NCI-H1417 (cell line): ENCODE results near the gene CELSR1.

Experiments used
- DNase-seq, 3 experiments: peaks; one replicate each; lab custom pipeline; 2025; lab: John Stamatoyannopoulos, UW

CELSR1 gene

GRCh38 chr22:46378426-46379065 lies 158.9 kb downstream of the CELSR1 start:
- no peak for DNase-seq

GRCh38 chr22:46377525-46378425 lies 159.6 kb downstream of the CELSR1 start:
- no peak for DNase-seq

- DNase-seq = no peak
Observed at GRCh38 chr22:46376908-46377524, 160.4 kb downstream of the CELSR1 start.

DNA sequence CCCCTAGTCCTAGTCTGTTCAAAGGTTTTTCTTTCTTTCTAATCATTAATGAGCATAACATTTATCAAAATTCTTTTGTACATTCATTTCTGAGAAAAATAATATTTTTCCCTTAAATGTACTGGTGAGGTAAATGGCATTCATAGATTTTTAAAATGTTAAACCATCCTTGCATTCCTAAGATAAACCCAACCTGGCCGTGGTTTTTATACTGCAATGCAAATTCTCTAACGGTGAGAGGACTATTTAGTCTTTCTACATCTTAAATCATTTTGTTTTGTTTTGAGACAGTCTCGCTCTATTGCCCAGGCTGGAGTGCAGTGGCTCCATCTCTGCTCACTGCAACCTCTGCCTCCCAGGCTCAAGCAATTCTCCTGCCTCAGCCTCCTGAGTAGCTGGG lies 161.3 kb downstream of the CELSR1 start:
- no peak for DNase-seq

DNA sequence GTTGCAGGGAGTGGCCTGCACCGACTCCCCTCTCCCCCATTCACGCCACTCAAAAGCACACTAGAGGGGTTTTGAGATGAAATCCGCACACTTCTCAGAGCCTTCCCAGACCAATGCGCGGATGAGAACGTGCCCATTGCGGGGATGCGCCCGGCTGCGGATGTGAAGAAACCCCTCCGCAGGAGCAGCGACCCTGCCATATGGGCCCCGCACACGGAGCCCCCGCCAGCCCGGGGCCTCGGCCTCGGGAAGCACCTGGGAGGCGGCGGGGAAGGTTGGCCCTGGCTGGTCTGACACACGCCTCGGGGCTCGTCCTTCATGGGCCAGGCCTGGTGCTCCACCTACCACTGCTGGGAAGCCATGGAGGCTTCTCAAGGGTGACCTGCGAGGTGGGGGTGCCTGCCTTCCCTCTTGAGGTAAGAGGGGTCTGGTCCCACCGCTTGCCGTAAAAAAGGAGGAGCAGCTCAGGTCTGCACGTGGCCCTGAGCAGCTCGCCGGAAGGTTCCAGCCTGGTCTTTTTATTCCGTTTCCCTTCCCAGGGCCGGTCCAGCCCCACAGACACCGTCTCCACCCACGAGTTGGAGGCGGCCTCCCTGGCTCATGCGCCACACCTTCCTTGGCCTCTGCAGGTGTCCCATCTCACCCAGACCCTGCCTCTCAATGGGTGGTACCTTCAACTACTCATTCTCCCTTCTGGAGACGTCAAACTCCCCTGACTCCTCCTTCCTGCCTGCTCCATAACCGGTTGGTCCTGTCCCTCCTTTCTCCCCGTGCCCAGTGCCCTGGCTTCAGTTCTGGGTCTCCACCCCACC lies 162.6 kb downstream of the CELSR1 start:
- no peak for DNase-seq

DNA sequence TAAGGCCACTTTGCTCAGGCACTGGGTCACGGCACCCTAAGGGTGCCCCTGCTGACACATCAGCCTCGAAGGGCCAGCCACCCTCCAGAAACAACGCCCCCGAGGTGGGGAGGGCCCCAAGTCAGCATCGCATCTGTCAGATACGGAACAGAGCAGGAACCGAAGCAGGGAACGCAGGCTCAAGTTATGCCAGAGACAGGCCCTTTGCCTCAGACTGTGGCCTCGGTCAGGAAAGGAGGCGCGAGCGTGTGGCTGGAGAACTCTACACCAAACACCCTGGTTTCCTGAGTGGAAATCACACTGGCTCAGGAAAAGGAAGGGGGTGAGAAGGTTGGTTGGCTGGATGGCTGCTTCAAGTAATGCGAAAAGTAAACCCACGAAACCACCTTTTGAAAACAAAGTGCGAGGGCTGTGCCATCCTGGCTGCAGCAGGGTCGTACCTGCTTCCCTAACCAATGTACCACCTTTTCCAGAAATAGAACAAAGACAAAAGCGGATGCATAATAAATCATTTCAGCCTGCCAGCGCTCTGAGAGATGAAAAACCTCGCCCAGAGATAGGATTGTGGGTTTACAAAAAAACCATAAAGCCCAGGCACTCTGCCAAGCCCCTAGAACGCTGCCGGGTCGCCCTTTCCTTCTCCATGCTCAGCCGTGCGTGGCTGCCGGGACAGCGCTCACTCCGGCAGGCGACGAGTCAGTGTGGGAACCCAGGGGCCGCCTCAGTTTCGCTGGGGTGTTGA lies 163.3 kb downstream of the CELSR1 start:
- no peak for DNase-seq

DNA sequence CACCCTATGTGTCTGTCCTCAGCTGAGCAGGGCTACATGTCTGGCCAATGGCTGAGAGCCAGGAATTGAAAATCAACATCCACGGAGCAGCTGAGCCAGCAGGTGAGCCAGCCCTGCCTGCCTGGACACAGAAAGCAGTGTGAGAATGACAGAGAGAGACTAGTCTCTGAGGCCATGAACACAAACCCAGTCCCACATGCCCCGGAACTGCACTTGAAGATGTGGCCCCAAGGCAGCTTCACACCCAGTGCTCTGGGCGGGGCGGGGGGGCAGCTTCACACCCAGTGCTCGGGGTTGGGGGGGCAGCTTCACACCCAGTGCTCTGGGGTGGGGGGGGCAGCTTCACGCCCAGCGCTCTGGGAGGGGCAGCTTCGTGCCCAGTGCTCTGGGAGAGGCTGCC lies 164.3 kb downstream of the CELSR1 start:
- peak in 1 of 3 experiments; percentile 1 for DNase-seq

DNA sequence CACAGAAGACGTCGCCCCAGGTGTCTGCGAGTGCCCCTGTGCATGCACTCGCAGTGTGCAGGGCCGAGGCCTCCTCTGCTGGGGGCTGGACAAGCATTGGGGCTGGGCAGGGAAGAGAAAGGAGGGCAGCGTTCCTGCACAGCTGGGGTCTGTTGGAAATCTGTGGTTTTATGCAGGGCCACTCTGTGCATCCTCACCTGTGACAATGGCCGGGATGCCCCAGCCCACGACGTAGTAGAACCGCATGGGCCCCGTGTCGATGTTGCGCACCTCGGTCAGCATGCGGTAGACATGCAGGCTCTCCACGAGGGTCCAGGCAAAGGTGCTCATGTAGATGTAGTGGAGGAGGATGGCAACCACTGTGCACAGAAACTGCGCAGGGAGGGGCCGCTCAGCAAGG lies 164.7 kb downstream of the CELSR1 start:
- DNase-seq = no peak

GRCh38 chr22:46371623-46372226 lies 165.7 kb downstream of the CELSR1 start:
- DNase-seq = no peak

DNA sequence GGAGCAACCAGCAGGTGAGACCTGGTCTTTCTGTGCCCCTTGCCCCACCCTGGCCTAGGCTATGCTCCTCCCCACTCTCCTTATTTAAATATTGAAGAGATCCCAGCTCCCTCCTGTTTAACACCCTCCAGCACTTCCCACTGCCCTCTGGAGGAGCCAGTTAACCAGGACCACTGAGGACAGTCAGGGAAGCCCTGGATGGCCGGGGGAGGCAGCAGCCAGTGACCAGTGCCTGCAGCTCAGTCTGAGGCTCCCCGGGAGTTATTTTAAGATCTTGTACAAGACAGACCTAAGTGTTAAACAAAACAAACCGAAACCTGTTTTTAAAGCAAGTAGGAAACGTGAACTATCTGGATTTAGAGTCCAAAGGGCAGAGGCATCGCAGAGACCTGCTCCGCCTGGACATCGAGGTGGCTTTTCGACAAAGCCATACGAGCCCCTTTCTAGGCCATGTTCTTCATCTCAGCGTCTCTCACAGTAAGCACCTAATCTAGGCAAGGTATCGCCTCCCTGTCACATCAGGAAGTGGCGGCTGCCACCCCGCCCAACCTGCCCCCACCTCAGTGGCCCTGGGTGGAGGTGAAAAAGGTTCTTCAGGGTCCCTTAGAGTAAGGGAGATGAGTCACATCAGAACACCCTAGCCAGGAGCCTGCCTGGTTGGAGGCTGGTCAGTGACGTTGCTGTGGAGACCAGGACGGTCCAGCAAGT lies 166.7 kb downstream of the CELSR1 start:
- DNase-seq = no peak

DNA sequence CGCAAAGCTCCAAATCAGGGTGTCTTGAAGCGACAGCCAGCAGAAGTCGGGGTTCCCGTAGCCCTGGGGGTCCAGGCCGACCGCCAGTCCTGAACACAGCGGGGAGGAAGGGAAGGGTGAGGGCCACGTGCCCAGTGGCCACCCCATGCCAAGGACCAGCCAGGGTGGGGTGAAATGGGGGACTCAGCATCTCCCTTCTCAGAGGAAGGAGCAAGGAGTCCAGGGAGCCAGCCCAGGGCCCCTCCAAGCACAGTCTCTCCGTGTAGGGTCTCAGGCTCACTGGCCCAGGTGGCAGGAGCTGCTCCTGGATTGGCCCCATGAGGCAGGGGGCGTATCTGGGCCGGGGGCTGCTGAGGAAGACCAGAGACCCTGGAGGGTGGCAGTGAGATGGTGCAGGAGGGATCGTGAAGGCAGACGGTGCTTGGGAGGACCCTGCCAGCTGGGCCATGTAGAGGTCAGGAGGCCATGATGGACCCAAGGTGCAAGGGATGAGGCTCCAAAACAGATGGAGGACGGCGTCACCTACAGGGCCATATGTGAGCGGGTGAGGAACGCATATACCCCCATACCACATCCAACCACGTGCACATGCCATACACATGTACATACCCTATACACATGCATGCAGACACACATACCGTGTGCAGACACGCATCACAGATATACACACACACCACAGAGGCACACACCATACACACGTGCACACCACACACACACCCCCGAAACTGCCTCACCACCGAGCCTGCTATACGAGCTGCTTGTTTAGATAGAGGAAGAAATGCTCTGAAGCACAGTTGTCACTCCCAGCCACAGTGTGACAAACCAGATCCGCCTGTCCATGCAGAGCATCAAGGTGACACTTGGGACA lies 167.5 kb downstream of the CELSR1 start:
- DNase-seq = no peak

DNA sequence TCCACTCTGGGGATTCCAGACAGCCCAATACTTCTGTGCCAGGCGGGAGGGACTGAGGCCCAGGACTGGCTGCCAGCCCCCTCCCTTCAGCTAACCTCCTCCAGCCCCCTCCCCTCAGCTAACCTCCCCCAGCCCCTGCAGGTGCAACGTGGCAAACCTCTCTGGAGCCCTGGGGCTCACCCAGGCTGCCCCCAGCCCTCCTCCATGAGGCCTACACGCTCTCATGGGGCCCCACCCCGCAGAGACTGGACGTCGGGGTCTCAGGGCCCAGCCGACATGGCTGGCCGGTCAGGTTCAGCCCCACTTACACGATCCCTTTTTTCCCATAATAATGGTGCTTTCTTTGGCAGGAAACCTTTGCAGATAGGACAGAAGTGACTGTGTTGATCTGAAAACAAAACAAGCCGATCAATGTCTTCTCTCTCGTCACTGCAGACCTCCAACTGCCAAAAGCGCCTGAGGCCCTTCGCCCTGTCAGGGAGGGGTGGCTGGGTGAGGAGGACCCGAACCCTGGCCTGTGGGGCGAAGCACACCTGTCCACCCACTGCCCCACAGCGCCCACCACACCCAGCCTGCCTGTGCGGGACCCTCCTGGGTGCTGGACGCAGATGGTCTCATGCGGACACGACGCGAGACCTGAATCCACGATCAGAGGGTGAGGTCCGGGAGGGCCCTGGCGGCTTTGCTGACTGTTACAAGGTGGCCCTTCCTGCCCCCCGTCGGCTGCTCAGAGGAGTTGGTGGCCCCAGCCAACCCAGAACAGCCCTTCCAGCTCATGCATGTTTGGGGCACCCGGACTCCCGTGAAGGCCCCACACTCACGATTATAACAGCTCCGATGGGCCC lies 168.3 kb downstream of the CELSR1 start:
- no peak for DNase-seq

DNA sequence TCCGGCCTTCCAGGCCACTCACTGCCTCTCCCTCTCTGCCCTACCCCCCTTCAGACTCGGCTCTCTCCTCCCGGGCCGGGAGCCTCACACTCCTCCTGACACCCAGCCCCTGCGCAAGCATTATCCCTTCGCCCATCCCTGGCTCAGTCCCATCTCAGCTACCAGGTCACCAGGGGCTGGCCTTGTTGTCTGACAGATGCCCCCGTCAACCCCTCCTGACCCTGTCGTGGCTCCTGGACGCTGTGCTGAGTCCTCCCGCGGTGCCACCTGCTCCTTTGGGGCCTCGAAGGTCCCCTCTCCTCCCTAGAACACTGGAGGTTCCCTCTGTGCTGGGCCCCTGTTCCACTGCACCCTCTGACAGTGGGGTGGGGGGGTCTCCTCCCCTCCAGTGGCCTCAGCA lies 169.0 kb downstream of the CELSR1 start:
- DNase-seq = no peak

DNA sequence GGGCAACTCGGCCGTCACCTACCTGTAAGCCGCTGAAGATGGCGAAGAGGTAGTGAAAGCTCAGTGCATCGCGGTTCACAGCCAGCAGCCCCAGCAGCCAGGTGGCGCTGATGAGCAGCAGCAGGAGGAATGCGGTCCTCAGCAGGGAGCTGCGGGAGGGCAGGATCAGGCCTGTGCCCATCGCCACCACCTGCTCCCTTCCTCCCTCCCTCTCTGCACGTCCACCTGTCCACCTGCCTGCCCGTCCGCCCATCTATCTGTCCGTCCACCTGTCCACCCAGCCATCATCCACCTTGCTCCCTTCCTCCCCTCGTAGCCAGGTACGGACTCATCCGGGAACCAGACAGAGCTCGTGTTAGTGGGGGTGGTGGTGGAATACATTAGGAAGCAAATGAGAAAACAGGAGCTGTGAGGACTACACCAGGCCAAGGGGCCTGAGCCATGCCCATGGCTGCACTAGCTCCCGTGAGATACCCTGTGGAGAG lies 169.7 kb downstream of the CELSR1 start:
- DNase-seq = peak in 2 of 3 experiments; percentile 2 to 16

DNA sequence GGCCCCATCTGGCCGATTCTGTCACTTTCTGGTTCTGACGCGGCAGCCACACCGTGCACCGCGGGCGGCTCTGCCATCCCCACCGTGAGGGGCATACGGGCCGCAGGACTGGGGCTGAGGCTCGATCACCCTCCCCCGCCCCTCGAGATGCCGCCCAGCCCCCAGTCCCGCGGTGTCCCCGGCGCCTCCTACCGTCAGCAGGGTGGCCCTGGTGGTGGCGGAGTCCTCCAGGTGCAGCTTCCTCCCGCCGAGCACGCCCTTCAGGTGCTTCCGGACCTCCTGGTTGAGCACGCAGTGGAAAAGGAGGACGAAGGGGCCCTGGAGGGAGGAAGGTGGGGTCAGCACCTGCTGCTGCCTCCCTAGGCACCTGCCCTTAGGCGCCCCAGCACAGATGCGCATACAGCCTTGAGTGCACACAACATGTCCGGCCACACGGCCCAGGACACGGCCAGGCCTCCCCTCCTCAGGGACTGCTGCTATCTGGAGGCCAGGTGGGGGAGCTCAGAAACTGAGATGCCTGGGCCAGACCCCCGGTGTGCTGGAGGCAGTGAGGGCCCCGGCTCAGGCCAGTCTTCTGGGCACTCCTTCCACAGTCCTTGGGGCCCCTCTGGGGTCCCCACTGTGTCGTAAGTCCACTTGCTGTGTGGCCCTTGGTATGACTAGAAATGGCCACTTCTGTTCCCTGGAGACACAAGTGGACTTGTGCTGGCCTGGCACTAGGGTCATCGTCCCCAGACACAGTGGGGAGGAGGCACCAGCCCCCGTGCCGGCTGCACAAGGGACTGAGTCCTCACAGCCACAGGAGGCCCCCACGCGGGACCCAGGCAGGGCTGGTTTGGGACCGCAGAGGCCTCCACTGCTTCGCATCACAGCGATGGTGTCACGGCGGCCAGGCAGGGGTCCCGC lies 170.4 kb downstream of the CELSR1 start:
- no peak for DNase-seq

- DNase-seq = no peak
Observed at GRCh38 chr22:46366327-46366731, 171.1 kb downstream of the CELSR1 start.

- DNase-seq = no peak
Observed at GRCh38 chr22:46365166-46365624, 172.2 kb downstream of the CELSR1 start.
